ENCODE measurements around the gene CAPS2. TPM values are rescaled to one million over a fixed set of nuclear protein-coding genes. Genes with fewer than 3 reads are reported as not detected.
A peak's percentile ranks its signal among the peaks of the same experiment; 100 is the strongest.

CAPS2 gene
- total and polyA plus RNA-seq, 5 donors: 7.8 to 21.8 (median 16.0) TPM

GRCh38 chr12:75305412-75306332 is 24.5 kb downstream of the CAPS2 start:
- Histone ChIP-seq H3K4me1 (ENCODE audit: control insufficient read depth, insufficient read depth, low read length) (no peaks in the 10 kb centered on the region), H3K9me3 (ENCODE audit: control insufficient read depth, low read length) (no peaks in the 10 kb centered on the region), H3K27ac (ENCODE audit: low read length) (no peak overlapping the region), H3K27me3 (ENCODE audit: control insufficient read depth, insufficient read depth) (no peaks in the 10 kb centered on the region), H3K4me3 (ENCODE audit: low read length) (no peak overlapping the region)
- intact Hi-C loops (cut with DNase I): no loop called here
- 95% methylated on average over 56 of the region's 56 CpGs for WGBS
- DNase-seq (peak in 1 of 3 donors; percentile 34), ATAC-seq (peak in 1 of 2 donors; percentile 47)

GRCh38 chr12:75302781-75303180 is 27.3 kb downstream of the CAPS2 start:
- DNase-seq (no peak), ATAC-seq (no peak)
- H3K4me3 ChIP-seq (ENCODE audit: low read length): no peak overlapping the region
- H3K4me1 ChIP-seq (ENCODE audit: control insufficient read depth, insufficient read depth, low read length): no peaks in the 10 kb centered on the region
- intact Hi-C loops (cut with DNase I): no loop called here
- H3K27me3 ChIP-seq (ENCODE audit: control insufficient read depth, insufficient read depth): no peaks in the 10 kb centered on the region
- H3K27ac ChIP-seq (ENCODE audit: low read length): no peak overlapping the region
- no peaks in the 10 kb centered on the region for H3K9me3 ChIP-seq (ENCODE audit: control insufficient read depth, low read length)

- no peak for DNase-seq
- no peak for ATAC-seq
- intact Hi-C loops (cut with DNase I): no loop called here
These were observed 27.9 kb downstream of the CAPS2 start for GRCh38 chr12:75302225-75302624.

GRCh38 chr12:75294797-75295196 is 35.3 kb downstream of the CAPS2 start:
- ATAC-seq (no peak), DNase-seq (no peak)
- WGBS: 60% methylated on average over 3 of the region's 3 CpGs
- Histone ChIP-seq H3K27me3 (ENCODE audit: control insufficient read depth, insufficient read depth) (no peaks in the 10 kb centered on the region), H3K4me3 (ENCODE audit: low read length) (no peak overlapping the region), H3K4me1 (ENCODE audit: control insufficient read depth, insufficient read depth, low read length) (no peaks in the 10 kb centered on the region), H3K27ac (ENCODE audit: low read length) (no peak overlapping the region), H3K9me3 (ENCODE audit: control insufficient read depth, low read length) (no peaks in the 10 kb centered on the region)
- intact Hi-C loops (cut with DNase I): no loop called here

More at GRCh38 chr12:75302225-75302624, 27.9 kb downstream of the CAPS2 start:
- Histone ChIP-seq H3K4me3 (ENCODE audit: low read length) (no peak overlapping the region), H3K9me3 (ENCODE audit: control insufficient read depth, low read length) (no peaks in the 10 kb centered on the region), H3K27me3 (ENCODE audit: control insufficient read depth, insufficient read depth) (no peaks in the 10 kb centered on the region), H3K27ac (ENCODE audit: low read length) (no peak overlapping the region), H3K4me1 (ENCODE audit: control insufficient read depth, insufficient read depth, low read length) (no peaks in the 10 kb centered on the region)
- 92% methylated on average over 2 of the region's 2 CpGs for WGBS

GRCh38 chr12:75294336-75294735 is 35.8 kb downstream of the CAPS2 start:
- 19% methylated on average over 3 of the region's 3 CpGs for WGBS

GRCh38 chr12:75291014-75291413 is 39.1 kb downstream of the CAPS2 start:
- intact Hi-C loops (cut with DNase I): no loop called here
- no peaks in the 10 kb centered on the region for H3K27me3 ChIP-seq (ENCODE audit: control insufficient read depth, insufficient read depth)
- H3K27ac ChIP-seq (ENCODE audit: low read length): no peak overlapping the region
- DNase-seq: no peak
- WGBS: 88% methylated on average over 1 of the region's 1 CpG
- no peak for ATAC-seq
- H3K4me3 ChIP-seq (ENCODE audit: low read length): no peak overlapping the region
- no peaks in the 10 kb centered on the region for H3K9me3 ChIP-seq (ENCODE audit: control insufficient read depth, low read length)
- no peaks in the 10 kb centered on the region for H3K4me1 ChIP-seq (ENCODE audit: control insufficient read depth, insufficient read depth, low read length)

More at GRCh38 chr12:75294336-75294735, 35.8 kb downstream of the CAPS2 start:
- intact Hi-C loops (cut with DNase I): no loop called here
- Histone ChIP-seq H3K9me3 (ENCODE audit: control insufficient read depth, low read length) (no peaks in the 10 kb centered on the region), H3K4me1 (ENCODE audit: control insufficient read depth, insufficient read depth, low read length) (no peaks in the 10 kb centered on the region), H3K4me3 (ENCODE audit: low read length) (no peak overlapping the region), H3K27me3 (ENCODE audit: control insufficient read depth, insufficient read depth) (no peaks in the 10 kb centered on the region), H3K27ac (ENCODE audit: low read length) (no peak overlapping the region)
- no peak for ATAC-seq
- DNase-seq: no peak

- Histone ChIP-seq H3K9me3 (ENCODE audit: control insufficient read depth, low read length) (no peaks in the 10 kb centered on the region), H3K27ac (ENCODE audit: low read length) (no peak overlapping the region), H3K4me1 (ENCODE audit: control insufficient read depth, insufficient read depth, low read length) (no peaks in the 10 kb centered on the region), H3K27me3 (ENCODE audit: control insufficient read depth, insufficient read depth) (no peaks in the 10 kb centered on the region), H3K4me3 (ENCODE audit: low read length) (no peak overlapping the region)
- DNase-seq (no peak), ATAC-seq (no peak)
- 80% methylated on average over 1 of the region's 1 CpG for WGBS
- intact Hi-C loops (cut with DNase I): no loop called here
These were observed 40.4 kb downstream of the CAPS2 start for GRCh38 chr12:75289753-75290152.

GRCh38 chr12:75288860-75289259 is 41.3 kb downstream of the CAPS2 start:
- intact Hi-C loops (cut with DNase I): no loop called here
- no peak overlapping the region for H3K4me3 ChIP-seq (ENCODE audit: low read length)
- H3K27me3 ChIP-seq (ENCODE audit: control insufficient read depth, insufficient read depth): no peaks in the 10 kb centered on the region
- WGBS: 77% methylated on average over 1 of the region's 1 CpG
- DNase-seq (no peak), ATAC-seq (no peak)
- H3K9me3 ChIP-seq (ENCODE audit: control insufficient read depth, low read length): no peaks in the 10 kb centered on the region
- H3K4me1 ChIP-seq (ENCODE audit: control insufficient read depth, insufficient read depth, low read length): no peaks in the 10 kb centered on the region
- H3K27ac ChIP-seq (ENCODE audit: low read length): no peak overlapping the region

- Histone ChIP-seq H3K4me1 (ENCODE audit: control insufficient read depth, insufficient read depth, low read length) (no peaks in the 10 kb centered on the region), H3K4me3 (ENCODE audit: low read length) (no peak overlapping the region), H3K27ac (ENCODE audit: low read length) (no peak overlapping the region), H3K9me3 (ENCODE audit: control insufficient read depth, low read length) (no peaks in the 10 kb centered on the region), H3K27me3 (ENCODE audit: control insufficient read depth, insufficient read depth) (no peaks in the 10 kb centered on the region)
- intact Hi-C loops (cut with DNase I): no loop called here
- ATAC-seq (no peak), DNase-seq (no peak)
- WGBS: 89% methylated on average over 2 of the region's 2 CpGs
These were observed 54.4 kb downstream of the CAPS2 start for GRCh38 chr12:75275702-75276101.

- H3K27me3 ChIP-seq (ENCODE audit: control insufficient read depth, insufficient read depth): no peaks in the 10 kb centered on the region
- DNase-seq: no peak
- intact Hi-C loops (cut with DNase I): no loop called here
- no peak overlapping the region for H3K4me3 ChIP-seq (ENCODE audit: low read length)
- 78% methylated on average over 5 of the region's 5 CpGs for WGBS
- no peak overlapping the region for H3K27ac ChIP-seq (ENCODE audit: low read length)
- ATAC-seq: no peak
- H3K9me3 ChIP-seq (ENCODE audit: control insufficient read depth, low read length): no peaks in the 10 kb centered on the region
- H3K4me1 ChIP-seq (ENCODE audit: control insufficient read depth, insufficient read depth, low read length): no peaks in the 10 kb centered on the region
These were observed 58.5 kb downstream of the CAPS2 start for GRCh38 chr12:75271576-75271975.

- DNase-seq (no peak), ATAC-seq (no peak)
- 86% methylated on average over 4 of the region's 4 CpGs for WGBS
- Histone ChIP-seq H3K27ac (ENCODE audit: low read length) (no peak overlapping the region), H3K9me3 (ENCODE audit: control insufficient read depth, low read length) (no peaks in the 10 kb centered on the region), H3K4me1 (ENCODE audit: control insufficient read depth, insufficient read depth, low read length) (no peaks in the 10 kb centered on the region), H3K4me3 (ENCODE audit: low read length) (no peak overlapping the region), H3K27me3 (ENCODE audit: control insufficient read depth, insufficient read depth) (no peaks in the 10 kb centered on the region)
- intact Hi-C loops (cut with DNase I): no loop called here
These were observed 60.0 kb downstream of the CAPS2 start for GRCh38 chr12:75270157-75270556.

All from right cardiac atrium (tissue), 5 donors.